CD4-positive, alpha-beta T cell treated with Interleukin-17A for 4 hours (primary cell): ENCODE measurements around the gene GAS2L1.

Experiments used
- DNase-seq: peaks from one replicate; pipeline ENCODE4 v3.0.0-alpha.2; 2020; ENCODE audit warnings: mixed read lengths

Gene GAS2L1

GRCh38 chr22:29328566-29329500 lies 22.4 kb downstream of the GAS2L1 start:
- DNase-seq, result no peak

GRCh38 chr22:29329581-29329980 lies 23.1 kb downstream of the GAS2L1 start:
- DNase-seq, result no peak

- no peak for DNase-seq
These were observed 23.8 kb downstream of the GAS2L1 start for GRCh38 chr22:29330291-29330690.

- DNase-seq, result no peak
These were observed 24.3 kb downstream of the GAS2L1 start for GRCh38 chr22:29330753-29331152.

- DNase-seq, result no peak
These were observed 24.8 kb downstream of the GAS2L1 start for GRCh38 chr22:29331213-29331612.

GRCh38 chr22:29331658-29332300 lies 25.3 kb downstream of the GAS2L1 start:
- DNase-seq, result no peak

GRCh38 chr22:29332886-29333496 lies 26.5 kb downstream of the GAS2L1 start:
- no peak for DNase-seq

- DNase-seq, result no peak
These were observed 27.7 kb downstream of the GAS2L1 start for GRCh38 chr22:29334148-29334547.

GRCh38 chr22:29334696-29335344 lies 28.4 kb downstream of the GAS2L1 start:
- DNase-seq, result no peak

- no peak for DNase-seq
These were observed 29.2 kb downstream of the GAS2L1 start for GRCh38 chr22:29335656-29336055.

GRCh38 chr22:29336751-29337490 lies 30.5 kb downstream of the GAS2L1 start:
- no peak for DNase-seq

GRCh38 chr22:29337631-29338284 lies 31.3 kb downstream of the GAS2L1 start:
- DNase-seq, result no peak

- no peak for DNase-seq
These were observed 31.9 kb downstream of the GAS2L1 start for GRCh38 chr22:29338398-29338797.

GRCh38 chr22:29339381-29340235 lies 33.2 kb downstream of the GAS2L1 start:
- DNase-seq, result no peak

GRCh38 chr22:29340566-29340965 lies 34.1 kb downstream of the GAS2L1 start:
- DNase-seq, result no peak

GRCh38 chr22:29341056-29341848 lies 34.8 kb downstream of the GAS2L1 start:
- no peak for DNase-seq

- DNase-seq, result no peak
These were observed 35.3 kb downstream of the GAS2L1 start for GRCh38 chr22:29341849-29342127.

- DNase-seq, result no peak
These were observed 35.7 kb downstream of the GAS2L1 start for GRCh38 chr22:29342177-29342576.

GRCh38 chr22:29342577-29343312 lies 36.3 kb downstream of the GAS2L1 start:
- no peak for DNase-seq
